ENCODE measurements around the gene NOL9.
A peak's percentile ranks its signal among the peaks of the same experiment; 100 is the strongest.

NOL9 gene

GRCh38 chr1:6490181-6491080, 63.9 kb downstream of the NOL9 start:
- Histone ChIP-seq H3K9ac (ENCODE audit: low read length) (peak overlapping the region; percentile 77), H3F3A (ENCODE audit: insufficient read depth, low read length) (no peaks in the 10 kb centered on the region), H3K79me2 (ENCODE audit: insufficient read depth, low read length) (no peaks in the 10 kb centered on the region), H3K27me3 (ENCODE audit: insufficient read depth, low read length) (peaks cover 6% of the 10 kb centered on the region; the same call in 1 of the 2 replicates), H3K4me2 (ENCODE audit: low read length) (peak overlapping the region; percentile 94), H4K20me1 (ENCODE audit: insufficient read depth, low read length) (no peaks in the 10 kb centered on the region), H3K4me3 (ENCODE audit: low read depth, low read length, poor library complexity, severe bottlenecking) (peak overlapping the region; percentile 72), H3K27ac (ENCODE audit: low read depth, low read length, poor library complexity, severe bottlenecking) (no peak overlapping the region), H3K9me2 (ENCODE audit: low read depth, low read length) (no peaks in the 10 kb centered on the region), H3K36me3 (ENCODE audit: insufficient read depth, low read length) (no peaks in the 10 kb centered on the region), H2AFZ (ENCODE audit: low read length) (0 out of 2 replicates have a peak overlapping the region, but pooled peaks have one; percentile 19), H3K9me3 (ENCODE audit: low read length) (no peaks in the 10 kb centered on the region), H3K4me1 (ENCODE audit: insufficient read depth, low read length, severe bottlenecking) (peaks cover 9% of the 10 kb centered on the region)
- TF ChIP-seq CTCF (IDR thresholded peaks at IDR 0.05; ENCODE audit: low read length) (no peak), EZH2 (IDR thresholded peaks at IDR 0.05; ENCODE audit: borderline replicate concordance, low read length) (no peak)

GRCh38 chr1:6489799-6490180, 64.5 kb downstream of the NOL9 start:
- H3K9me2 ChIP-seq (ENCODE audit: low read depth, low read length), result no peaks in the 10 kb centered on the region
- H3K9me3 ChIP-seq (ENCODE audit: low read length), result no peaks in the 10 kb centered on the region
- peaks cover 5% of the 10 kb centered on the region for H3K27me3 ChIP-seq (ENCODE audit: insufficient read depth, low read length)
- no peaks in the 10 kb centered on the region for H3K79me2 ChIP-seq (ENCODE audit: insufficient read depth, low read length)
- no peaks in the 10 kb centered on the region for H4K20me1 ChIP-seq (ENCODE audit: insufficient read depth, low read length)
- H3K4me3 ChIP-seq (ENCODE audit: low read depth, low read length, poor library complexity, severe bottlenecking), result peak overlapping the region; percentile 72
- H3K9ac ChIP-seq (ENCODE audit: low read length), result peak overlapping the region; percentile 77
- no peak overlapping the region for H3K27ac ChIP-seq (ENCODE audit: low read depth, low read length, poor library complexity, severe bottlenecking)
- TF ChIP-seq EZH2 (IDR thresholded peaks at IDR 0.05; ENCODE audit: borderline replicate concordance, low read length) (no peak), CTCF (IDR thresholded peaks at IDR 0.05; ENCODE audit: low read length) (peak; percentile 84)
- peaks cover 9% of the 10 kb centered on the region for H3K4me1 ChIP-seq (ENCODE audit: insufficient read depth, low read length, severe bottlenecking)
- no peak overlapping the region for H2AFZ ChIP-seq (ENCODE audit: low read length)
- H3K36me3 ChIP-seq (ENCODE audit: insufficient read depth, low read length), result no peaks in the 10 kb centered on the region
- no peaks in the 10 kb centered on the region for H3F3A ChIP-seq (ENCODE audit: insufficient read depth, low read length)
- H3K4me2 ChIP-seq (ENCODE audit: low read length), result peak overlapping the region; percentile 94

GRCh38 chr1:6489383-6489765, 64.9 kb downstream of the NOL9 start:
- Histone ChIP-seq H3K27me3 (ENCODE audit: insufficient read depth, low read length) (peaks cover 5% of the 10 kb centered on the region), H3K79me2 (ENCODE audit: insufficient read depth, low read length) (no peaks in the 10 kb centered on the region), H3K36me3 (ENCODE audit: insufficient read depth, low read length) (no peaks in the 10 kb centered on the region), H2AFZ (ENCODE audit: low read length) (no peak overlapping the region), H3K4me3 (ENCODE audit: low read depth, low read length, poor library complexity, severe bottlenecking) (no peak overlapping the region), H3F3A (ENCODE audit: insufficient read depth, low read length) (no peaks in the 10 kb centered on the region), H3K4me2 (ENCODE audit: low read length) (no peak overlapping the region), H3K9ac (ENCODE audit: low read length) (no peak overlapping the region), H3K4me1 (ENCODE audit: insufficient read depth, low read length, severe bottlenecking) (peaks cover 9% of the 10 kb centered on the region), H4K20me1 (ENCODE audit: insufficient read depth, low read length) (no peaks in the 10 kb centered on the region), H3K9me2 (ENCODE audit: low read depth, low read length) (no peaks in the 10 kb centered on the region), H3K27ac (ENCODE audit: low read depth, low read length, poor library complexity, severe bottlenecking) (no peak overlapping the region), H3K9me3 (ENCODE audit: low read length) (no peaks in the 10 kb centered on the region)
- no peak for TF ChIP-seq CTCF (IDR thresholded peaks at IDR 0.05; ENCODE audit: low read length)
- no peak for TF ChIP-seq EZH2 (IDR thresholded peaks at IDR 0.05; ENCODE audit: borderline replicate concordance, low read length)

Data from OCI-LY1 (cell line).